HepG2 (cell line): ENCODE results near the gene ATAD1.

Experiments
- DR1 ChIP-seq: sonication (generic); formaldehyde crosslinking; IDR thresholded peaks from 2 replicates; pipeline ENCODE4 v1.8.0; 2021; ENCODE audit warnings: mild to moderate bottlenecking, missing genetic modification reagents, inconsistent platforms
- EZH2 ChIP-seq: conservative IDR thresholded peaks from 2 replicates; pipeline ENCODE4 v1.6.1; 2012; ENCODE audit warnings: mild to moderate bottlenecking, low read depth, low read length, moderate library complexity
- KLF13 ChIP-seq: sonication (generic); formaldehyde crosslinking; IDR thresholded peaks from 2 replicates; pipeline ENCODE4 v1.4.0; 2020; ENCODE audit warnings: mild to moderate bottlenecking, missing genetic modification reagents
- KLF9 ChIP-seq: IDR thresholded peaks from 2 replicates; pipeline ENCODE4 v1.6.1; 2016; ENCODE audit warnings: low read depth
- NFIC ChIP-seq: IDR thresholded peaks from 2 replicates; pipeline ENCODE4 v1.6.1; 2012; ENCODE audit warnings: mild to moderate bottlenecking, low read length, inconsistent platforms
- SAP130 ChIP-seq: IDR thresholded peaks from 2 replicates; pipeline ENCODE4 v1.6.1; 2016; ENCODE audit warnings: low read depth
- ZBTB7A ChIP-seq: sonication (generic); formaldehyde crosslinking; IDR thresholded peaks from 2 replicates; pipeline ENCODE4 v1.8.0; 2022; ENCODE audit warnings: mild to moderate bottlenecking, missing genetic modification reagents
- ZNF138 ChIP-seq: sonication (generic); formaldehyde crosslinking; IDR thresholded peaks from 2 replicates; pipeline ENCODE4 v1.5.0; 2020; ENCODE audit warnings: mild to moderate bottlenecking, low read depth, missing genetic modification reagents
- TF ChIP-seq, protein P1 (sequence below): sonication (generic); formaldehyde crosslinking; IDR thresholded peaks from 2 replicates; pipeline ENCODE4 v1.5.0; 2020; ENCODE audit warnings: missing genetic modification reagents
- TF ChIP-seq, protein P2 (sequence below): sonication (generic); formaldehyde crosslinking; IDR thresholded peaks from 2 replicates; pipeline ENCODE4 v1.5.0; 2020; ENCODE audit warnings: missing genetic modification reagents, mild to moderate bottlenecking, borderline replicate concordance
- TF ChIP-seq, protein P3 (sequence below): sonication (generic); formaldehyde crosslinking; IDR thresholded peaks from 2 replicates; pipeline ENCODE4 v1.5.0; 2020; ENCODE audit warnings: mild to moderate bottlenecking, missing genetic modification reagents, moderate library complexity
- TF ChIP-seq, protein P4 (sequence below), 2 experiments: IDR thresholded peaks; 2 replicates each; pipeline ENCODE4 v1.6.1; 2011 to 2012; ENCODE audit warnings: low read length in 2 of 2, borderline replicate concordance in 1 of 2, low read depth in 1 of 2, mild to moderate bottlenecking in 1 of 2, moderate library complexity in 1 of 2

DNA sequence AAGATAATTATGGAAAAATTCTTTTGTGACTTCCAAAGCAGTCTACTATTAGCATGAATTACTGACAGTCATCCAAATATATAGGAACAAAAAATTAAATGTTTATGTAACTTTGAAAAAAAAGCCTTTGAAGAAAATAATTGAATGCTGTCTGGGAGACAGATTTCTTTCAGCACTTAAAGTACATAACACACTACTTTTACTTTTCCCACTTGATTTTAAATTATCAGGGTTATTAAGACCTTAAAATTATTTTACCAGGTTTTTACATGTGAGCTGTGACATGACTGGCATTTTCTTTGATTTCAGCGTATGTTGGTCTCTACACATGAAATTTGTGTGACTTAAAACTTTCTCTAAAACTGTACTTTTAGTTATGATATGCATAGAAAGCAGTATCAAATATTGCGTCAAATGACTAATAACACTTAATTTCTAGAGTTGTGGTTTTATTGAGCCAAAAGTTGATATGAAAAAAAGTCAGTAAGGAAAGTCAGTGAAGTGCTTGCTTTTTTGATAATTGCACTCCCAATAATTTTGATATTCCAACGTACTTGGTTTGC is 48.5 kb upstream of the ATAD1 start:
- TF ChIP-seq SAP130, result no peak
- no peak for TF ChIP-seq ZBTB7A (CRISPR knock-in tag)
- TF ChIP-seq, protein P1, sequence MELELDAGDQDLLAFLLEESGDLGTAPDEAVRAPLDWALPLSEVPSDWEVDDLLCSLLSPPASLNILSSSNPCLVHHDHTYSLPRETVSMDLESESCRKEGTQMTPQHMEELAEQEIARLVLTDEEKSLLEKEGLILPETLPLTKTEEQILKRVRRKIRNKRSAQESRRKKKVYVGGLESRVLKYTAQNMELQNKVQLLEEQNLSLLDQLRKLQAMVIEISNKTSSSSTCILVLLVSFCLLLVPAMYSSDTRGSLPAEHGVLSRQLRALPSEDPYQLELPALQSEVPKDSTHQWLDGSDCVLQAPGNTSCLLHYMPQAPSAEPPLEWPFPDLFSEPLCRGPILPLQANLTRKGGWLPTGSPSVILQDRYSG (CRISPR knock-in tag), result no peak
- TF ChIP-seq, protein P2, sequence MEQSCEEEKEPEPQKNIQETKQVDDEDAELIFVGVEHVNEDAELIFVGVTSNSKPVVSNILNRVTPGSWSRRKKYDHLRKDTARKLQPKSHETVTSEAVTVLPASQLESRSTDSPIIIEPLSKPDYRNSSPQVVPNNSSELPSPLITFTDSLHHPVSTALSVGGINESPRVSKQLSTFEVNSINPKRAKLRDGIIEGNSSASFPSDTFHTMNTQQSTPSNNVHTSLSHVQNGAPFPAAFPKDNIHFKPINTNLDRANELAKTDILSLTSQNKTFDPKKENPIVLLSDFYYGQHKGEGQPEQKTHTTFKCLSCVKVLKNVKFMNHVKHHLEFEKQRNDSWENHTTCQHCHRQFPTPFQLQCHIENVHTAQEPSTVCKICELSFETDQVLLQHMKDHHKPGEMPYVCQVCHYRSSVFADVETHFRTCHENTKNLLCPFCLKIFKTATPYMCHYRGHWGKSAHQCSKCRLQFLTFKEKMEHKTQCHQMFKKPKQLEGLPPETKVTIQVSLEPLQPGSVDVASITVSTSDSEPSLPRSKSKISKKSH (CRISPR knock-in tag), result no peak
- TF ChIP-seq, protein P3, sequence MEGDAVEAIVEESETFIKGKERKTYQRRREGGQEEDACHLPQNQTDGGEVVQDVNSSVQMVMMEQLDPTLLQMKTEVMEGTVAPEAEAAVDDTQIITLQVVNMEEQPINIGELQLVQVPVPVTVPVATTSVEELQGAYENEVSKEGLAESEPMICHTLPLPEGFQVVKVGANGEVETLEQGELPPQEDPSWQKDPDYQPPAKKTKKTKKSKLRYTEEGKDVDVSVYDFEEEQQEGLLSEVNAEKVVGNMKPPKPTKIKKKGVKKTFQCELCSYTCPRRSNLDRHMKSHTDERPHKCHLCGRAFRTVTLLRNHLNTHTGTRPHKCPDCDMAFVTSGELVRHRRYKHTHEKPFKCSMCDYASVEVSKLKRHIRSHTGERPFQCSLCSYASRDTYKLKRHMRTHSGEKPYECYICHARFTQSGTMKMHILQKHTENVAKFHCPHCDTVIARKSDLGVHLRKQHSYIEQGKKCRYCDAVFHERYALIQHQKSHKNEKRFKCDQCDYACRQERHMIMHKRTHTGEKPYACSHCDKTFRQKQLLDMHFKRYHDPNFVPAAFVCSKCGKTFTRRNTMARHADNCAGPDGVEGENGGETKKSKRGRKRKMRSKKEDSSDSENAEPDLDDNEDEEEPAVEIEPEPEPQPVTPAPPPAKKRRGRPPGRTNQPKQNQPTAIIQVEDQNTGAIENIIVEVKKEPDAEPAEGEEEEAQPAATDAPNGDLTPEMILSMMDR (CRISPR knock-in tag), result no peak
- TF ChIP-seq KLF9 (CRISPR knock-in tag), result no peak
- no peak for TF ChIP-seq DR1 (CRISPR knock-in tag)
- no peak for TF ChIP-seq KLF13 (CRISPR knock-in tag)
- TF ChIP-seq, protein P4, sequence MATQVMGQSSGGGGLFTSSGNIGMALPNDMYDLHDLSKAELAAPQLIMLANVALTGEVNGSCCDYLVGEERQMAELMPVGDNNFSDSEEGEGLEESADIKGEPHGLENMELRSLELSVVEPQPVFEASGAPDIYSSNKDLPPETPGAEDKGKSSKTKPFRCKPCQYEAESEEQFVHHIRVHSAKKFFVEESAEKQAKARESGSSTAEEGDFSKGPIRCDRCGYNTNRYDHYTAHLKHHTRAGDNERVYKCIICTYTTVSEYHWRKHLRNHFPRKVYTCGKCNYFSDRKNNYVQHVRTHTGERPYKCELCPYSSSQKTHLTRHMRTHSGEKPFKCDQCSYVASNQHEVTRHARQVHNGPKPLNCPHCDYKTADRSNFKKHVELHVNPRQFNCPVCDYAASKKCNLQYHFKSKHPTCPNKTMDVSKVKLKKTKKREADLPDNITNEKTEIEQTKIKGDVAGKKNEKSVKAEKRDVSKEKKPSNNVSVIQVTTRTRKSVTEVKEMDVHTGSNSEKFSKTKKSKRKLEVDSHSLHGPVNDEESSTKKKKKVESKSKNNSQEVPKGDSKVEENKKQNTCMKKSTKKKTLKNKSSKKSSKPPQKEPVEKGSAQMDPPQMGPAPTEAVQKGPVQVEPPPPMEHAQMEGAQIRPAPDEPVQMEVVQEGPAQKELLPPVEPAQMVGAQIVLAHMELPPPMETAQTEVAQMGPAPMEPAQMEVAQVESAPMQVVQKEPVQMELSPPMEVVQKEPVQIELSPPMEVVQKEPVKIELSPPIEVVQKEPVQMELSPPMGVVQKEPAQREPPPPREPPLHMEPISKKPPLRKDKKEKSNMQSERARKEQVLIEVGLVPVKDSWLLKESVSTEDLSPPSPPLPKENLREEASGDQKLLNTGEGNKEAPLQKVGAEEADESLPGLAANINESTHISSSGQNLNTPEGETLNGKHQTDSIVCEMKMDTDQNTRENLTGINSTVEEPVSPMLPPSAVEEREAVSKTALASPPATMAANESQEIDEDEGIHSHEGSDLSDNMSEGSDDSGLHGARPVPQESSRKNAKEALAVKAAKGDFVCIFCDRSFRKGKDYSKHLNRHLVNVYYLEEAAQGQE (IDR thresholded peaks at IDR 0.05; ENCODE audit: borderline replicate concordance in 1 of 2, low read depth in 1 of 2, low read length in 2 of 2), result no peak
- no peak for TF ChIP-seq NFIC
- no peak for TF ChIP-seq ZNF138 (CRISPR knock-in tag)
- no peak for TF ChIP-seq EZH2
